Pulmonary artery endothelial cell (primary cell): ENCODE measurements around the gene DYSF. TPM values are rescaled to one million over a fixed set of nuclear protein-coding genes. Genes with fewer than 3 reads are reported as not detected.

ENCODE experiments used
- DNase-seq: peaks from one replicate; pipeline ENCODE4 v3.0.0-alpha.2; 2011; ENCODE audit warnings: low read depth, low spot score
- total RNA-seq: library from RNA; depleted of rRNA; stranded (reverse); fragments of >200 nt; gene quantifications from 2 replicates; pipeline ENCODE4 v1.2.3, GENCODE V29; 2014

Gene DYSF
- total RNA-seq, 1 donor from 2014 or later, result 82.1 TPM

DNA sequence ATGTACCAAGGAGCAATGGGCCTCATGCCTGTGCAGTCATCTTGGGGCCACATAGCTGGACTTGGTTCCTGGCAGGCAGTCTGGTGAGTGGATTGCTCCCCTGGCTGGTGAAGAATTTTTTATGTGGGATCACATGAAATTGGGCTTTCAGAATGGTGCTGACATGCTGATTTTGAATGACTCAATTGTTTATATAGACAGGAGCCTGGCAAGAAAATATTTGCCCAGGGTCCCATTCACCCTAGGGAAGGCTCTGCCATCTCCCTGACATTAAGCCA, 266.9 kb downstream of the DYSF start:
- DNase-seq, result no peak

DNA sequence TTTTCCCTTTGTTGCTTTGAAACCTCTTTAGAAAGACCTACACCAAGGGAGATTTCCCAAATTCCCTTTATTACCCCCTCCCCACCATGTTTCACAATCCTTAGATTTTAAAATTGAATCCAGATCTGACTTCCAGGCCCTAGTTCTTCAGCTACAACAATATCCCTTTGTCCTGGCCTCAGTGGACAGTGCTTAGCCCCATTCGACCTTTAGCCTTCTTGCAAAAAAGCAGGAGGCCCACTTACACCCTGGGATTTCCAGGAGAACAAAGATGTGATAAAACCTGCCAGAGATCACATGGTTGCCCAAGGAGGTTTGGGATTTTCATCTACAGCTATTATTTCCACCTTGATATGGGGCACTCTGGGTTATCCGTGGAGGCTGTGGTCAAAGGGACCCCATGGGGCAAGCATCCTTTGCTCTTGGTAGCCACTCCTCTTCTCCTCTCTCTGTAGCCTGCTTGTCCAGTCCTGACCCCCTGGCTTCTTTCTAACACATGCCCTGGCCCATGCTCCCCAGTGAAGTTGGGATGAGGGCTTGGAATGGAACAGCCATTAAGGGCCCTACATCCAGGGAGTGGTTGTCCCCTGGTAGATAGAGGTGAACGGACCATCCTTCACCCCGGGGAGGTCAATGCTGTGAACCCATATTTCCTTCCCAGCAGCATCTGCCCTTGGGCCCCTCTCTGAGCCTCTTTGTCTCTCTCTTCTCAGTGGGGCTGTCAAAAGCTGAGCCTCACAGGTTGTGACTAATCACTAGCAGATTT, 267.4 kb downstream of the DYSF start:
- no peak for DNase-seq

DNA sequence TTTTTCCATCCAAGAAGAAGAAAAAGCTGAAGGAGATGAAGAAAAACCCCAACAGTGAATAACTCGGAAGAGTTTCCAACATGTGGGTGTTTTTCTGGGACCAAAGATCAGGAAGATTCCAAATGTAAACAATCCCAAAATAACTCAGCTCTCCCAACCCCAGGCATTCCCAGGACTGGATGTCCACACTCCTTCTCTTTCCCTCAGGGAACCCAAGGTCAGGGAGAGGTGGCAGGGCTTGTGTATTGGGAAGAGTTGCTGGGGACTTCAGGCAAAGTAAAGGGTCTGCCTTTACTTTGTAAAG, 268.0 kb downstream of the DYSF start:
- no peak for DNase-seq

DNA sequence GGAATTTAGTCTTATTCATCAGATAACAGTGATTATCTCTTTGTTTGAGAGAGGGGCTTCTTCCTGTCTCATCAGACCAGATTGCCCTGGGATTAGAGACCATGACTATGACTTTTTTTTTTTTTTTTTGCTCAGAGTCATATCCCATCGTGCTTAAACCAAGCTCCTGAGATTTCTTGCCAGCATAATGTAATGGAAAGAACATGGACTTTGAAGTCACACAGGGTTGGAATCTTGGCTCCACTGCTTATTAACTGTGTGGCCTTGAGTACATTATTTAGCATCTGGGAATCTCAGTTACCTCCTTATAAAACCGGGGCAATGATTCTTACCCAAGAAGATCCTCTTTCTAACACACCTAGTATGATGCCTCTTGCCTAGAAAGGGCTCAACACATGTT, 268.3 kb downstream of the DYSF start:
- no peak for DNase-seq

DNA sequence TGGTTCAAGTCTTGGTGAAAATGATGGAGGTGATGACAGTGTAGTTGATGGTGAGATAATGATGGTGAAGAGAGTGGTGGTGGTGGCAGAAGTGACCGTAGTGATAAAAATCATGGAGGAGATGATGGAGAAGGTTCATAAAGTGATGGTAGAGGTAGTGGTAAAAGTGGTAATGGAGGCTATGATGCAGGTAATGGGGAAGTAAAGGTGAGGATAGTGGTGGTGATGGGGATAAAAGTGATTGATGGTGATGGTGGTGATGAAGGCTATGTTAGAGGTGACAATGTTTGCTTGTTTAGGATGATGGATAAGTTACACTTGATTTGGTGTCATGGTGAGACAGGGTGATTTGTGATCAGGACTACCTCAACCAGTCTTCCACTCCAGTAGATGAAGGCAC, 268.9 kb downstream of the DYSF start:
- no peak for DNase-seq

DNA sequence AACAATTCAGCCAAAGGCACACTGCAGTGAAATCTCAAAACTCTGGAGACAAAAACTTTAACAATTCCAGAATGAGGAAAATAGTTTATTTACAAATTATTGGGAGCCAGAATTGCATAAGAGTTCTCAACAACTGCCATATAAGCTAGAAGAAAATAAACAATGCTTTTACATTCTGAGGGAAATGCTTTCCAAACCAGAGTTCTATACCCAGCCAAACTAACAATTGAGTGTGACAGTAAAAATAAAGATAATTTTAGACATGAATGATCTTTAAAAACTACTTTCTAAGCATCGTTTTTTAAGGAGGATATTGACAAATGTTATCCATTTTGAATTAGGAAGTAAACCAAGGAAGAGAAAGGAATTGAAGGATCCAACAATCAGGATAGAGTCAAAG, 271.4 kb downstream of the DYSF start:
- DNase-seq, result no peak

DNA sequence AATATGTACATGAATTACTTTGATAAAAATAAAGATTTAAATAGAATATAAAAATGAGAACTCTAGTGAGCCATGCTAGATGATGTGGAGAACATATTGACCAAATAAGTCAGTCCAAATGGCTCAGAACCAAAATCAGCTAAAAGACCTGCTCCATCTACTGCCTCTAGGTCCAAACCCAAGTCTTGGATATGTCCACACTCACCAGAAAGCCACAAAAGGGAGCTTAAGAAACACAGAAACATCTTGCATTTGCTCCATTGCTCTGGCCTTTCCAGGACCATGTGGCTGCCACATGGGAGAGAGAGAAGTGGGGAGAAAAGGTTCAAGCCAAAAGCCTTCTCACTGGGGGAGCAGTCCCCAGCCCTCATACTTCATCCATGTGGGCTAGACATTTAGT, 272.5 kb downstream of the DYSF start:
- DNase-seq, result no peak

DNA sequence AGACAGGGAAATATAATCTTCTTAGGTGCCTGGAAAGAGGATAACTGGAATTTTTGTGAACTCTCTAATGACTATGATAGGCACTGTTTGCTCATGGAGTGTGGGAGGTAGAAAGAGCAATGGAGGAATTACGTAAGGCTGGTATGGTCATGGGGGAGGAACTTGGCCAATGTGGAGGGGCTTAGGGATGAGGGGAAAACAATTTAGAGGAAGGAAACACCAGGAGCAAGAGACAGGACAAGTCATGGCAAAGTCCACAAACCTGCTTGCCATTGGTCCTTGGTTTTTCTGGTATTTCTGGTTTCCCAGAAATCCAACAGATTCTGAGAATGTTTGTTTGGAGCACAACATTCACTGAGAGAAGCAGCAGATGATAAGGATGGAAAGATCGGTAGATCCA, 274.2 kb downstream of the DYSF start:
- no peak for DNase-seq

DNA sequence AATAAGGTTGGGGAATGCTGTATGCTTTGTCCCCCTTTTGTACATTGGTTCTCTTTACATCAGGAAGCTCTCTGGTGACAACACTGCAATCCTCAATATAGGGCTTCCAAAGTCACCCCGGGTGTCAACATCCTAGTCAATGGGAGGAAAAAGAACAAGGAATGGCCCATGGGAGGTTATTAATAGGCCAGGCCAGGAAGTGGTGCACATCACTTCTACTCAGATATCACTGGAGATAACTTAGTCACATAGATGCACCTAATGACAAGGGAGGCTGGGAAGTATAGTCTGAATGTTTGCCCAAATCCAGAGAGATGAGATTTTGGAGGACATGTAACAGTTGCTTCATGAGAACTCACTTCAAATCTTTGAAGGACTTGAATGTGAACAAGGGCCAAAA, 274.7 kb downstream of the DYSF start:
- DNase-seq, result no peak

DNA sequence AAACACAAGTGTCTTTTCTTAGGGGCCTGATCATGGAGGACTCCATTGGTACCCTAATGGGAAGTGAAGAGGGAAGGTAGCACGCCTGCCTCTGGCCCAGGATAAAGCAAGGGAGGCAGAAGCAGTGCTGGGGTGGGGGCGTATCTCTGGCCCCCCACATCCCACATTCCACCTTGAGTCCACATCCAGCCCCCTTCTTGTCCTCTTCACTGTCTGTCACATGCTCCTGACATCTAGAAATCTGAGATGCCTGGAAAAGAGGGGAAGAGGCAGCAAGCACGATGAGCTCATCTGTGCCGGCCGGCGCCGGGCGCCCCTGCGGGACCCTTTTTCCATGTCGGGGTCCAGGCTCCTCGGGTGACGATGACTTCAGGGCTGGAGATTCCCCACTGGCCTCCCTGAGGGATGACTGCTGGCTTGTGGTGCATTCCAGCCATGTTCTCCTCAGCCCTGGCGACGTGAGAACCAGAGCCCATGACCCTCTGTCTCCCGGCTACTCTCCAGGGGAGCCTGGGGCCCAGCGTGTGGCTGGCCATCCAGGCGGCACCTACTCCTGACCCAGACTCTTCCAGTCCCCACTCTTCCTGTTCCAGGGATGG, 277.5 kb downstream of the DYSF start:
- DNase-seq, result no peak

DNA sequence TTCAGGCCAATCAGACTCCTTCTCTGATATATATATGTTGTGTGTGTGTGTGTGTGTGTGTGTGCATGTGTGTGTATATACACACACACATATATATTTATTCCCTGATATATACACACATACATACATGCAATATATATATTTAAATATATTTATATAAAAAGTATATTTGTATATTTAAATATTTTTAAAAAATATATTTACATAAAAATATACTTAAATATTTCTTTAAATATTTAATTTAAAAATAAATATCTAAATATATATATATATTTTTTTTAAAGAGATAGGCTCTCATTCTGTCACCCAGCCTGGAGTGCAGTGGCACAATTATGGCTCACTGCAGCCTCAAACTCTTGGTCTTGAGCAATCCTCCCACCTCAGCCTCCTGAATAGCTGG, 281.3 kb downstream of the DYSF start:
- no peak for DNase-seq

DNA sequence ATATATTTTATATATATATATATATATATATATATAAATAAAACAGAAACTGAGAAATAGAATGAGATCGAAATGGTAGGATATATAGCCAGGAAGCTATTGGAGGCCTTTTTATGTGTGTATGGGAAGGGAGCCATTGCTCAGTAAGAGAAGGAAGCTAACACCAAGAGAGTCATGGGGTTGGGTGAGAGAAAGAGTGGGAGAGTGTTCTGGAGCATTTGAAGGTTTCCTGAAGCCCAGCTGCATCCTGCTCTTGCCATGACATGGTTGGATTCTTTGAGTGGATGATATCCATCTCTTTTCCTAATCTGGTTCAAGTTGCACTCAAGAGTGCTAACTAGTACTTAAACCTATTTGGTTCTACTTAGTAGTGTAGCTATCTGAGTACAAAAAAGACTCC, 282.3 kb downstream of the DYSF start:
- no peak for DNase-seq

Other genes with a start within 250 kb of the DYSF start
- 0.40 and 1.2 TPM in 2 replicates for gene PAIP2B, start 226.5 kb upstream of the DYSF start, total RNA-seq
- gene ZNF638, start 121.8 kb upstream of the DYSF start, total RNA-seq, result 93.0 and 131 TPM in 2 replicates